KMS-11 (cell line): Measurements from ENCODE around the gene TTK.
"Not testable (repeated sequence)": the region's sequence is repeated elsewhere in the genome, so short reads cannot be mapped to it uniquely, and the experiment has no call there.

Experiments
- H2AFZ ChIP-seq: fragments of 200-600 bp; sonication (generic); 2 replicates; pipeline ENCODE4 v1.6.1; 2016; ENCODE audit warnings: antibody characterized with exemption, mixed run types, low read depth
- H3K27ac ChIP-seq: fragments of 200-600 bp; sonication (generic); 2 replicates; pipeline ENCODE4 v1.6.1; 2016; ENCODE audit warnings: mild to moderate bottlenecking, mixed run types
- H3K27me3 ChIP-seq: fragments of 200-600 bp; sonication (generic); 2 replicates; pipeline ENCODE4 v1.6.1; 2017; ENCODE audit warnings: mild to moderate bottlenecking, low read depth, mixed run types, moderate library complexity; ENCODE audit not compliant: insufficient read depth
- H3K36me3 ChIP-seq: fragments of 200-600 bp; sonication (generic); 2 replicates; pipeline ENCODE4 v1.6.1; 2017; ENCODE audit warnings: mild to moderate bottlenecking, mixed run types; ENCODE audit not compliant: insufficient read depth
- H3K4me1 ChIP-seq: fragments of 200-600 bp; sonication (generic); 2 replicates; pipeline ENCODE4 v1.6.1; 2016; ENCODE audit warnings: mild to moderate bottlenecking, low read depth, mixed run types; ENCODE audit not compliant: poor library complexity, severe bottlenecking
- H3K4me2 ChIP-seq: fragments of 200-600 bp; sonication (generic); 2 replicates; pipeline ENCODE4 v1.7.0; 2016; ENCODE audit warnings: mild to moderate bottlenecking, mixed run types
- H3K4me3 ChIP-seq: fragments of 200-600 bp; sonication (generic); IDR thresholded peaks from 2 replicates; pipeline ENCODE4 v1.6.1; 2017; ENCODE audit warnings: low read depth, low read length, mixed read lengths; ENCODE audit not compliant: insufficient read depth
- H3K79me2 ChIP-seq: fragments of 200-600 bp; sonication (generic); 2 replicates; pipeline ENCODE4 v1.6.1; 2016; ENCODE audit warnings: low read depth, mixed run types; ENCODE audit not compliant: insufficient read depth
- H3K9ac ChIP-seq: fragments of 200-600 bp; sonication (generic); 2 replicates; pipeline ENCODE4 v1.6.1; 2016; ENCODE audit warnings: mild to moderate bottlenecking, mixed run types
- H4K20me1 ChIP-seq: fragments of 200-600 bp; sonication (generic); 2 replicates; pipeline ENCODE4 v1.6.1; 2016; ENCODE audit warnings: mild to moderate bottlenecking, mixed run types; ENCODE audit not compliant: insufficient read depth
- CTCF ChIP-seq: fragments of 200-600 bp; sonication (generic); conservative IDR thresholded peaks from 2 replicates; pipeline ENCODE4 v1.6.1; 2017; ENCODE audit warnings: low read depth, mild to moderate bottlenecking, antibody characterized with exemption, low read length, moderate library complexity, mixed read lengths

Gene TTK

GRCh38 chr6:80029470-80029869 lies 25.0 kb downstream of the TTK start:
- no peak for TF ChIP-seq CTCF
- H3K27me3 ChIP-seq = no peaks in the 10 kb centered on the region
- no peak overlapping the region for H2AFZ ChIP-seq
- no peaks in the 10 kb centered on the region for H3K36me3 ChIP-seq
- no peak overlapping the region for H3K4me2 ChIP-seq
- H3K9ac ChIP-seq = no peak overlapping the region
- no peaks in the 10 kb centered on the region for H3K79me2 ChIP-seq
- H3K4me3 ChIP-seq = no peak overlapping the region
- H4K20me1 ChIP-seq = no peaks in the 10 kb centered on the region
- H3K4me1 ChIP-seq = no peaks in the 10 kb centered on the region
- H3K27ac ChIP-seq = no peak overlapping the region

GRCh38 chr6:80048220-80048619 lies 43.8 kb downstream of the TTK start:
- H2AFZ ChIP-seq, H3K9ac ChIP-seq, H3K36me3 ChIP-seq, H4K20me1 ChIP-seq, H3K4me1 ChIP-seq, H3K4me3 ChIP-seq, H3K4me2 ChIP-seq, H3K27me3 ChIP-seq, H3K27ac ChIP-seq, H3K79me2 ChIP-seq: not testable (repeated sequence)

- H3K4me2 ChIP-seq = no peak overlapping the region
- H3K9ac ChIP-seq = no peak overlapping the region
- no peaks in the 10 kb centered on the region for H3K36me3 ChIP-seq
- H3K27ac ChIP-seq = no peak overlapping the region
- no peak for TF ChIP-seq CTCF
- no peaks in the 10 kb centered on the region for H3K4me1 ChIP-seq
- H3K27me3 ChIP-seq = no peaks in the 10 kb centered on the region
- no peaks in the 10 kb centered on the region for H4K20me1 ChIP-seq
- H2AFZ ChIP-seq = no peak overlapping the region
- no peaks in the 10 kb centered on the region for H3K79me2 ChIP-seq
- no peak overlapping the region for H3K4me3 ChIP-seq
Measured at GRCh38 chr6:80060774-80061173, 56.3 kb downstream of the TTK start.

GRCh38 chr6:80068146-80068545 lies 63.7 kb downstream of the TTK start:
- H3K9ac ChIP-seq, H3K27ac ChIP-seq, H3K4me1 ChIP-seq, H2AFZ ChIP-seq, H3K27me3 ChIP-seq, H3K4me3 ChIP-seq, H3K4me2 ChIP-seq, H3K79me2 ChIP-seq, H3K36me3 ChIP-seq, H4K20me1 ChIP-seq: not testable (repeated sequence)

- H3K4me2 ChIP-seq, H3K27me3 ChIP-seq, H3K36me3 ChIP-seq, H3K4me3 ChIP-seq, H3K4me1 ChIP-seq, H3K9ac ChIP-seq, H3K79me2 ChIP-seq, H4K20me1 ChIP-seq, H2AFZ ChIP-seq, H3K27ac ChIP-seq: not testable (repeated sequence)
Measured at GRCh38 chr6:80070431-80070830, 66.0 kb downstream of the TTK start.

- Histone ChIP-seq H3K27me3 (no peaks in the 10 kb centered on the region), H3K36me3 (no peaks in the 10 kb centered on the region), H3K4me2 (no peak overlapping the region), H3K4me3 (no peak overlapping the region), H4K20me1 (no peaks in the 10 kb centered on the region), H3K27ac (no peak overlapping the region), H3K9ac (no peak overlapping the region), H3K79me2 (no peaks in the 10 kb centered on the region), H2AFZ (no peak overlapping the region), H3K4me1 (no peaks in the 10 kb centered on the region)
- TF ChIP-seq CTCF = no peak
Measured at GRCh38 chr6:80077067-80077466, 72.6 kb downstream of the TTK start.
